Measurements from ENCODE around the gene PXDC1.

DNA sequence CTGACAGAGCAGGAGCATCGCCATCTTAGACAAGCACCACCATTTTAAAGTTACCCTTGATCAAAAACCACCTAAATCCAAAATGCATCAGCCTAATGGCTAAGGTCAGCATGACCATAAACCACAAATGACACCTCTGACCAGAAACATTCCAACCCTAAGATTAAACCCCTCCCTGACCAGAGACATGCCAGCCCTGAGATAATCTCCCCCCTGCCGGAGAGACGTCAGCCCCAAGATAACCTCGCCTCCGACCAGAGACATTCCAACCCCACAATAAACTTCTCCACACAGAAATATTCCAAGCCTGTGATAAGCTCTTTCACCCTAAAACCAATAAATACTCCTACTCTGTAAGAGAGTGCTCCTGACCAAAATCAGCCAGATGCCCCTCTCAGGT, 53.5 kb downstream of the PXDC1 start:
- TF ChIP-seq, protein P1, sequence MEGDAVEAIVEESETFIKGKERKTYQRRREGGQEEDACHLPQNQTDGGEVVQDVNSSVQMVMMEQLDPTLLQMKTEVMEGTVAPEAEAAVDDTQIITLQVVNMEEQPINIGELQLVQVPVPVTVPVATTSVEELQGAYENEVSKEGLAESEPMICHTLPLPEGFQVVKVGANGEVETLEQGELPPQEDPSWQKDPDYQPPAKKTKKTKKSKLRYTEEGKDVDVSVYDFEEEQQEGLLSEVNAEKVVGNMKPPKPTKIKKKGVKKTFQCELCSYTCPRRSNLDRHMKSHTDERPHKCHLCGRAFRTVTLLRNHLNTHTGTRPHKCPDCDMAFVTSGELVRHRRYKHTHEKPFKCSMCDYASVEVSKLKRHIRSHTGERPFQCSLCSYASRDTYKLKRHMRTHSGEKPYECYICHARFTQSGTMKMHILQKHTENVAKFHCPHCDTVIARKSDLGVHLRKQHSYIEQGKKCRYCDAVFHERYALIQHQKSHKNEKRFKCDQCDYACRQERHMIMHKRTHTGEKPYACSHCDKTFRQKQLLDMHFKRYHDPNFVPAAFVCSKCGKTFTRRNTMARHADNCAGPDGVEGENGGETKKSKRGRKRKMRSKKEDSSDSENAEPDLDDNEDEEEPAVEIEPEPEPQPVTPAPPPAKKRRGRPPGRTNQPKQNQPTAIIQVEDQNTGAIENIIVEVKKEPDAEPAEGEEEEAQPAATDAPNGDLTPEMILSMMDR (IDR thresholded peaks at IDR 0.05) = no peak
- TF ChIP-seq SIN3A (IDR thresholded peaks at IDR 0.05; ENCODE audit: borderline replicate concordance, insufficient read depth, low read depth, low read length) = no peak

Data from Panc1 (cell line).